Right atrium auricular region (tissue), 2 donors: ENCODE measurements around the gene SPN. TPM values are rescaled to one million over a fixed set of nuclear protein-coding genes. Genes with fewer than 3 reads are reported as not detected.
"Not testable (repeated sequence)": the region's sequence is repeated elsewhere in the genome, so short reads cannot be mapped to it uniquely, and the experiment has no call there.

ENCODE experiments used
- DNase-seq: peaks from one replicate; pipeline ENCODE4 v3.0.0-alpha.2; 2019; ENCODE audit warnings: low spot score
- H3K27ac ChIP-seq, 2 donors: fragments of 200-600 bp; sonication (generic); 1 replicate in 1 of 2; 2 replicates in 1 of 2; pipeline ENCODE4 v1.5.1; 2016 to 2019
- H3K27me3 ChIP-seq, 2 donors: fragments of 200-600 bp; sonication (generic); one replicate each; pipeline versions ENCODE4 v1.5.1 to v1.6.0; 2017 to 2019
- H3K36me3 ChIP-seq: fragments of 200-600 bp; sonication (generic); one replicate; pipeline ENCODE4 v1.5.1; 2016
- H3K4me1 ChIP-seq, 2 donors: fragments of 200-600 bp; sonication (generic); one replicate each; pipeline versions ENCODE4 v1.5.1 to v1.6.0; 2017 to 2019
- H3K4me3 ChIP-seq, 2 donors: fragments of 200-600 bp; sonication (generic); 1 replicate in 1 of 2; 2 replicates in 1 of 2; pipeline ENCODE4 v1.5.1; 2017 to 2019; ENCODE audit warnings: mild to moderate bottlenecking in 1 of 2, moderate library complexity in 1 of 2
- H3K9me3 ChIP-seq, 2 donors: fragments of 200-600 bp; sonication (generic); one replicate each; pipeline ENCODE4 v1.5.1; 2019
- CTCF ChIP-seq, 2 donors: fragments of 200-600 bp; sonication (generic); IDR thresholded peaks; one replicate each; pipeline ENCODE4 v1.5.1; 2019; ENCODE audit warnings: antibody characterized with exemption in 2 of 2
- total RNA-seq, 2 donors: library from RNA; depleted of rRNA; stranded (reverse); fragments of >200 nt; gene quantifications; one replicate each; pipeline ENCODE4 v1.1.0, GENCODE V29; 2016

SPN gene
- total RNA-seq, 2 donors from 2014 or later = 3.7 to 4.5 TPM

GRCh38 chr16:29680180-29680598 is 17.1 kb downstream of the SPN start:
- DNase-seq = no peak
- peak overlapping the region in 1 of 2 donors; percentile 49 for H3K4me3 ChIP-seq
- no peak for TF ChIP-seq CTCF (IDR thresholded peaks at IDR 0.05)

GRCh38 chr16:29683543-29684090 is 20.6 kb downstream of the SPN start:
- H3K4me3 ChIP-seq = no peak overlapping the region
- DNase-seq = no peak
- peaks cover 0 to 16% of the 10 kb centered on the region in 2 donors for H3K4me1 ChIP-seq

More at GRCh38 chr16:29680180-29680598, 17.1 kb downstream of the SPN start:
- no peaks in the 10 kb centered on the region for H3K27me3 ChIP-seq
- no peaks in the 10 kb centered on the region for H3K36me3 ChIP-seq
- H3K4me1 ChIP-seq = peaks cover 0 to 16% of the 10 kb centered on the region in 2 donors
- no peak overlapping the region for H3K27ac ChIP-seq
- no peaks in the 10 kb centered on the region for H3K9me3 ChIP-seq

GRCh38 chr16:29684679-29685078 is 21.6 kb downstream of the SPN start:
- Histone ChIP-seq H3K27me3 (no peaks in the 10 kb centered on the region), H3K36me3 (no peaks in the 10 kb centered on the region), H3K9me3 (no peaks in the 10 kb centered on the region), H3K4me1 (peaks cover 0 to 5% of the 10 kb centered on the region in 2 donors), H3K27ac (no peak overlapping the region), H3K4me3 (no peak overlapping the region)
- no peak for DNase-seq
- no peak for TF ChIP-seq CTCF (IDR thresholded peaks at IDR 0.05)

More at GRCh38 chr16:29683543-29684090, 20.6 kb downstream of the SPN start:
- H3K36me3 ChIP-seq = no peaks in the 10 kb centered on the region
- no peak overlapping the region for H3K27ac ChIP-seq
- no peaks in the 10 kb centered on the region for H3K9me3 ChIP-seq
- H3K27me3 ChIP-seq = no peaks in the 10 kb centered on the region
- TF ChIP-seq CTCF (IDR thresholded peaks at IDR 0.05) = no peak

GRCh38 chr16:29686740-29687332 is 23.8 kb downstream of the SPN start:
- TF ChIP-seq CTCF (IDR thresholded peaks at IDR 0.05) = no peak
- no peak overlapping the region for H3K27ac ChIP-seq
- H3K4me3 ChIP-seq = no peak overlapping the region
- no peaks in the 10 kb centered on the region for H3K27me3 ChIP-seq
- H3K9me3 ChIP-seq = no peaks in the 10 kb centered on the region
- no peaks in the 10 kb centered on the region for H3K36me3 ChIP-seq
- H3K4me1 ChIP-seq = no peaks in the 10 kb centered on the region
- DNase-seq = no peak

- Histone ChIP-seq H3K27me3 (no peaks in the 10 kb centered on the region), H3K27ac (no peak overlapping the region), H3K9me3 (no peaks in the 10 kb centered on the region), H3K4me1 (no peaks in the 10 kb centered on the region), H3K4me3 (no peak overlapping the region), H3K36me3 (no peaks in the 10 kb centered on the region)
- no peak for DNase-seq
- no peak for TF ChIP-seq CTCF (IDR thresholded peaks at IDR 0.05)
Observed at GRCh38 chr16:29687755-29688154, 24.7 kb downstream of the SPN start.

- H3K27me3 ChIP-seq = no peaks in the 10 kb centered on the region
- no peak for DNase-seq
- no peaks in the 10 kb centered on the region for H3K4me1 ChIP-seq
- no peak overlapping the region for H3K27ac ChIP-seq
- no peaks in the 10 kb centered on the region for H3K9me3 ChIP-seq
- no peaks in the 10 kb centered on the region for H3K36me3 ChIP-seq
- TF ChIP-seq CTCF (IDR thresholded peaks at IDR 0.05) = no peak
- H3K4me3 ChIP-seq = no peak overlapping the region
Observed at GRCh38 chr16:29688172-29688571, 25.1 kb downstream of the SPN start.

GRCh38 chr16:29689490-29690351 is 26.7 kb downstream of the SPN start:
- DNase-seq, H3K27me3 ChIP-seq, H3K4me1 ChIP-seq, H3K9me3 ChIP-seq, H3K27ac ChIP-seq, H3K4me3 ChIP-seq, H3K36me3 ChIP-seq: not testable (repeated sequence)

- not testable (repeated sequence) for H3K4me1 ChIP-seq, H3K27me3 ChIP-seq, DNase-seq, H3K27ac ChIP-seq, H3K9me3 ChIP-seq, H3K36me3 ChIP-seq, H3K4me3 ChIP-seq
Observed at GRCh38 chr16:29692606-29693005, 29.6 kb downstream of the SPN start.
